ENCODE results near the gene PHYH.
A peak's percentile ranks its signal among the peaks of the same experiment; 100 is the strongest.
"Not testable (repeated sequence)": the region's sequence is repeated elsewhere in the genome, so short reads cannot be mapped to it uniquely, and the experiment has no call there.

The PHYH gene

DNA sequence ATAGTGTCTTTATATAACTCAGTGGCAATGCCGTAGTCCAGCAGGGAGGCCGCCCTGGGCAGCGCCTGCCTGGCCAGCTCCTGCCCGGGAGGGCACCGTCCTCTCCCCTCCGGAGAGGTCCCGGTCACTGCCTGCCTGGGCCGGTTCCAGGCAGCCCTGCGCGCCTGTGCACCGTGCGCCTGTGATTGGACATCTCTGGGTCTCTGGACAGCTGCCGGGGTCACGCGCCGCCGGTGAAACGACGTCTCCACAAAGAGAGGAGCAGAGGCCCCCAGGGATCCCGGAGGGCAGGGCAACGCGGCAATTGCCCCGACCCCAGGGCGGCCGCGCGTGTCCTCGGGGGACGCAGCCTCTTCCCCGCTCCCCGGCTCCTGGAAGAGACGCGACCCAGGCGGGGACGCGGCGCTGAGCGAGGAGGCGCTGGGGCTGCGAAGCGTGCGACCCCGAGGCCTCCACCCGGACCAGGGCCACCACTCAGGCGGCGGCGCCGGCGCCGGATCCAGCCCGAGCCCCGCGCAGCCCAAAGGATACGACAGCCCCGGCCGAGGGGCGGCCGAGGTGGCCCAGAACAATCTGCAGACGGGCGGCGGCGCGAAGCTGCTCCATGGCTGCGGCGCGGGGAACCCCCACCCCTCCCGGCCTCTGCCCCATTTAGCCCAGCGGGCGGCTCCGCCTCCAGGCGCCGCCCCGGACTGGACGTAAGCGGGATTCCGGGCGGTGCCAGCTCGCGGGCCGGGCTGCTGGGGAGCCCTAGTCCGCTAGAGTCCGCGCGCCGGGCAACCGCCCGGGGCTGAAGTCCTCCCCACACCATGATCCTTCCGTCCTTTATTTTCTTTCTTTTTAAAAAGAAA is at the start of gene PHYH:
Gene PHYH, minus strand, starts transcription at position 628 of the 851 bp plus-strand sequence. Its CDS starts 22 bp downstream, at position 606.
- peak; percentile 81 for DNase-seq

DNA sequence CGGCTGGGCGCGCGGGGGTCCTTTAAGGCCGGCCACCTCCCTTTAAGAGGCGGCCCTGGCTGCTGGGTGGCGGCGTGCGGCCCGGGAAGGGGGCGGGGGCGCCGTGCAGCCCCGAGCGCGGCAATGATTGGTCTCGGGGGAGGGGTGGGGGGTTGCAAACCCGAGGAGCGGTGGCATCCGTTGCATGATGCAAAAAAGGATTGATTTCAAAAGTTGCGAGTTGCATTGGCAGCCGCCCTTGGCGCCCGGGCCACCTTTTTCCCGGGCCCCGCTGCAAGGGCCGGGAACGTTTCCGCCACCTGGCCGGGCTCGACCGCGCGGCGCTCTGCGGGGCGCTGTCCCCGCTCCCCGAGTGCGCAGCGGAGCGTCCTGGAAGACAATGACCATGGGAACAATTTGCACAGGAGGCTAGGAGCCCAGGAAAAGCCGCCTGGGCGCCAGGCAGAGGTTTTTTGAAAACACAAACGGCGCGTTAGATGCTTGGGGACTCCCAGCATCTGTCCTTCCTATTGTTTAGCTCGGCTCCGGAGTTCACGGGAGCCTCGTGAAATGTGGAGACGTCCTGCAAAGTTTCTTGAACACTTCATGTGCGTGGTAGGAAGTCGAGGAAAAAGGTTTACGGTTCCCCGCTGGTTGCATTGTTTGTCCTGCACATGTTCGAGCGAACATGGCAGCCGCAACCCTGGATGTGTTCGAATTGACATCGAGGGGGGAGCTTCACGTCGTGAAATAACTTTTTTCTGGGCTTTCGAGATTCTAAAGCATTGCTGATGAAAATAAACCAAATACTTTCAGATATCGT is 48.6 kb upstream of the PHYH start, which contains the start of gene SEPHS1:
Gene SEPHS1, minus strand, starts transcription at position 78 of the 802 bp plus-strand sequence. CDS start 3,343 bp downstream, outside the sequence.
- DNase-seq, result peak; percentile 74

DNA sequence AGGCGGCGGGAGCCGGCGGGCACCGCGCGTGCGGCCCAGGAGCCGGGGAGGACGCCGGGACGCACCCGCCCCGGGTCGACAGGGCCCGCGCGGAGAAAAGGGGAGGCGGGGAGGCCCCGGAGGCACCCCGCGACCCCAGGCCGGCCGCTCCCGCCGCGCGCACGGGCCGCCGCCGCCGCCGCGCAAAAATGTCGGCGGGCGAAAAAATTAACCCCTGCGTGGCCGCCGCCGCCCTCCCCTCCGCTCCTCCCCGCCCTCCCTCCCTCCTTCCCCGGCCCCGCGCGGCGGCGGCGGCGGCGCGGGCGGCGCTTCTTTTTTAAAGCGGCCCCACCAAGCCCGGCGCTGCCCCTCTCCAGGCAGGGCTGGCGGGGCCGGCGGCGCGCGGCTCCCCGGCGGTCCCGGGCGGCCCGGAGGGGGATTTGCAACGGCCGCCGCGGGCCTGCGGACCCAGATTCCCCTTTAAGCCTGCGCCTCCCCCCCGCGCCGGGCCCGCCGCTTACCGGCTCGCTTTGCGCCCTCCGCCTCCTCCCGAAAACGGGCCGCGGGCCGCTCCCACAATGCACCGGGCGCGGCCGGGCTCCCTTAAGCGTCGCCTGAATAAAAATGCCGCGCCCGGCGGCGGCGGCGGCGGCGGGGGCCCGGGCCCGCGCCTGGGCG is 47.8 kb upstream of the PHYH start:
- peak; percentile 76 for DNase-seq

DNA sequence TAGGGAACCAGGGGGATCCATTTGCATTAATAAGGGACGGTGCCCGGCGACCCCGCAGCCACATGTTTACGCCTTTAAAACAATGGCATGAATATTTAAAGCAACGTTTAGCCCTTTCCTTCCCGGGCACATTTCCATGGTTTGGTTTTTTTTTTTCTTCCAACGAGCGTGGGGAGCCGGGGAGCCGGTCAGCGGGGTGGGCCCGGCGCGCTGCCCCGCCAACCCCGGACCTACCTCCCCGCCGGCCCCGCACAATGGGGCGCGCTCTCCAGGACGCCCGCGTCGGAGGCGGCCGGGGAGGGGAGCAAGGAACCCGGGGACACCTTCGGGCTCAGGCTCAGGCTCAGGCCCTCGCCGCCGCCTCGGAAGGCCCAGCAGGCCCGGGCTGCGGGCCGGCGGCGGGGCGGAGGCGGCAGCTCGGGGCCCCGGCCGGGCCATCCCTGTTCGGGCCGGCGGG is 47.2 kb upstream of the PHYH start:
- DNase-seq, result peak; percentile 32

DNA sequence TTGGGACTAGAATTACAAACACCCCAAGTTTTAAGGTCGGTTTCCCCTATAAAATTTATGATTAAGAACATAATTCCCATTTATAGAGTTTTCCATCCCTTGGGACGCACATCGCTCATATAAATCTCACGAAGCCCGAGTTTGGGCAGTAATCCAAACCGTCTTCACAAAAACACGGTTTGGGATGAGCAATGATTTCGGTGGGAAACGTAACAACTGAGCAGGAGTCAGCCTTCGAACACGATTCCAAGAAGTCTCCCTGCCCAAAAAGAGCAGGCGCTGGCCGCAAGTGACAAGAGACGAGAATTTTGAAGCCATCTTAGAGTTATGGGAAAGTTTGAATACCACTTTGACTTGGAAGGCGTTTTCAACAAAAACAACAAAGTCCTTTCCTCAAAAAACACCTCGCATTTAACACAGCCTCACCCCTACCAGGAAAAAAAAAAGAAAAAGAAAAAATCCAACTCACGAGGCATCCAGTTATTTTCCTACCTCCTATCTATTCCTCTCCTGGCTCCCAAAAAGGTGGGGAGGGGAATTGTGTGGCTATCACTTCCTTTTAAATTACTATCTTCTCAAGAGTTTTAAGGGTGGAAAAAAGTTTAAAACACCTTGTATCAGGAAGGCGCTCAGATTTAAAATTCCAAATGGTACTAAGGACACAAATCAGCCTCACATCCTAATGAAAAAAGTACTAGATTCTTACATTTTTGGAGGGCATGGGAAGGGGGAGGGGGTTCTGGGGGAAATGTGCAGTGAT is 46.6 kb upstream of the PHYH start:
- peak; percentile 18 for DNase-seq

DNA sequence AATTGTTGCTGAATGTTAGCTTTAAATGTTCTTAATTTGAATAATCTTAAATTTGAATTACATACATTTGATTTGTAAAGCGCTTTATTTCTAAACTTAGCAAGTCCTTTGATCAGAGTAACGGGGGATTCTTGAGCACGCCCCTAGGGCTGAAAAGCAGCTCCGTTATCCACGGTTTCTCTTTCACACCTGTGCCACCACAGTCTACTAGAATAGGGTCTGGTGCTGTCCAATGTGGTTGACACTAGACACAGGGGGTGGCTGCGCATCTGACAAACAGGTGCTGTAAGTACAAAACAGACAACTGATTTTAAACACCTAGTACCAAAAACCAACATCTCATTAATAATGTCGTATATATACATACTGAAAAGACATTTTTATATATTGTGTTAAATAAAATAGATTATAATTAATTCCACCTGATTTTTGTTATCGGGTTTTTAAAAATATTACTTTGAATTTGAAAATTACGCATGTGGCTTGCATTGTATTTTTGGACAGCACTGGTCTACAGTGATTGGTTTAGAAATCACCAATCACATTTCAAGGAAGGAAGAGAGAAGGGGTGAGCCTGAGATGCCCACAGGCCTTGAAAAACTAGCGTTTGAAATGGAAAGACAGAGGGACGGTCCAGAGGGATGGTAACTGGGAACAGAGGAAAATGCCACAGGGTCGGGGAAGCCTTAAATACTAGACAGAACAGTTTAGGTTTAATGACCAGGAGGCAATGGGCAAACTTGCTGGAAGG is 40.9 kb upstream of the PHYH start:
- no peak for DNase-seq

DNA sequence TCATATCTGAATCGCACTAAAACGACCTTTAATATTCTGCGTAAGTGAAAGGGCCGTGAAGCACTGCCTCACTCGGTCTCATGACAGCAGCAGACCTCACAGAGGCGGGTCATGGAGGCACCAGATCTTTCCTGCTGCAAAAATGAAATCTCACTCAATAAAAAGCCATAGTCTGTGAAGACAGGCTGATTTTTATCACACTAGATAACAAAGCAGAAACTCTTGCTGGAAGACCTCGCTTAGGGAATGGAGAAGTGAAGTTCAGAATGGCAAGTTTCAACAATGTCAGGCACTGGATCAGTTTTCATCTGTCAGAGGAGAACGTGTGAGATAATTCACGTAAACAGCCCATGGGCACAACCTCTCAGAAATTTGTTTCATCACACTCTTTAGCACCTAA is 40.2 kb upstream of the PHYH start:
- DNase-seq, result no peak

DNA sequence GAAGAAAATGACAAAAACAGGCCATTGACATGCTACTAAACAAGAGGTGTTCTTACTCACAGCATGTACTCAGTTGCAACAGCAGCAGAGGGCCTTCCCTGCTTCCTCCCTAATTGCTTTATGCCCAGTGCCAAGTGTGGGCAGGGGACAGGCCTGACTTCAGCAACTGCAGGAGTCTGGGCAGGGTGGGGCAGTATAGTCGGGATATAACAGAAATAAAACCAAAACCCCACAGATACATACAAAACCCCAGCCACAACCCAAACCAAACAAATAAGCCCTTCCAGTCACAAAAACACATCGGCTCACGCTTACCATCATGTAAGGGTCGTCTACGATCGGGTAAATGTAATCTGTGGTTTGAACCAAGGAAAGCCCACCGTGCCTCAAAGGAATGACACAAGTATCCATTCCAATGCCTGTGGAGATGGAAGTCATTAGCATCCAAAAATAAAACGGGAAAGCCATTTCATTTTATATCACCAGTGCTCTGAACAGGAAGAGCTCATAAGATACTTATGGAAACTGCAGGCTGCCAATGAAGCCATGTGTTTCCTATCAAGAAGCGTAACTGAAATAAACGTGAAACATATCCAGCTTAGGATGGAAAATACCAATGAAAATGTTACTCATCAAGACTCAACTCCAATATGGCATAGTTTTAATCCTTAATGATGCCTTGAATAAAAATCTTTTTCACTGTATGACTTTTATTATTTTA is 38.7 kb upstream of the PHYH start:
- DNase-seq, result no peak

DNA sequence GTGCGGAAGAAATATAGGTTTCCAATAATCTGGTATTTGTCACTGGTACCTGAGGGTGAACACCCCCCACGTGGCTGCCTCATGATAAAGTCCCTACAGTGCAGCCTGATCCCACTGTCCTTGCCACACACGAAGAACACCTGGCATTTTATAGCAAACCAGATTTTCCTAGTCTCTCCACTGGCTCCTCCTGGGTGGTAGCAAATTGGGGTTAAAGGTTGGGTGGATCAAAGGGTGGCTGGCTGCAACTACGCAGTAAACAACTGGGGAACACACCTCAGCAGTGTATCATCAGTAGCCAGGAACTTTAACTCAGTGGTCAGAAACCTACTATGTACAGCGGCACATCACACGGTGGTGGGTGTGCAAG is 37.9 kb upstream of the PHYH start:
- DNase-seq, result no peak

DNA sequence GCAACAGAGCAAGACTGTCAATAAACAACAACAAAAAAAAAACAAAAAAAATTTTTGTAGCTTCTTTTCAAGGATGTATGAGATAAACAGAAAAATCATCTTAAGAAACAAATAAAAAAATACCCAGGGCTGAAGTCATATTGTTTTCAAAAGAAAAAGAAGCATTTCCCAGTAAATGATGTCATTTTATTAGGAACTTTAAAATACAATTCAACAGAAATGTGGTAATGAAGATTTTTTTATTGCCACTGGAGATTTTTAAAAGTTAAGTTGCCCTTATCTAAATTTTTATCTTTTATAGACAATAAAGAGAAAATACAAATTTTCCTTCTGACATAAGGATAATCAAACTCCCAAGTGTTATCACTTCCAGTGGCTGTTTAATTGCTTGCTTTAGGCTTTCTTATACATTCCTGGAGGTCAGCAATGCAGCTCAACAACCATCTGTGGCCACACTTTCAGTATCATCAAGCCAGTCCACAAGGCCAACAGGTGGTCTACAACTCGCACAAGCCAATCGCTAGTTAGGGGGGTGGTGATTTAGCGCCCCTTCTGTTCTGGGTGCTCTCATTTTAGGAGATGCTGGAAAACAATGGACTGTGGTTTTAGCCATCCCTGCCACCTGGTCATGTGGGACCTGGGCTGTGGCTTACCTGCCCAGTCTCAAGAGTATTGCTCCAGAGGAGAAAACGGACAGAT is 37.4 kb upstream of the PHYH start:
- no peak for DNase-seq

DNA sequence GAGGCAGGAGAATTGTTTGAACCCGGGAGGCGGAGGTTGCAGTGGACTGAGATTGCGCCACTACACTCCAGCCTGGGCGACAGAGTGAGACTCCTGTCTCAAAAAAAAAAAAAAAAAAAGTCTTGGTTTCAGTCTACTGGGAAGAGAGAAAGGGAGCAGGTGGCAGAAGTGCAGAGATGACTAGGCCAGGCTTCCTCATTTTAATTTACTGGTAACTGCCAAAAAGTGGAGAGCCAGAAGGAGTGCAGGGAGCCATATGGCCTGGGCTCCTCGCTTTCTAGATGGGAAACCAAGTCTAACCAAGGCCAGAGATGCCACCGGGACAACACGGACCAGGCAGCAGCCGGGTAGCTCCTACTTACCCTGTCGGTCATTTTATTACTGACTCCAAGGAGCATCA is 36.0 kb upstream of the PHYH start:
- DNase-seq, result no peak

DNA sequence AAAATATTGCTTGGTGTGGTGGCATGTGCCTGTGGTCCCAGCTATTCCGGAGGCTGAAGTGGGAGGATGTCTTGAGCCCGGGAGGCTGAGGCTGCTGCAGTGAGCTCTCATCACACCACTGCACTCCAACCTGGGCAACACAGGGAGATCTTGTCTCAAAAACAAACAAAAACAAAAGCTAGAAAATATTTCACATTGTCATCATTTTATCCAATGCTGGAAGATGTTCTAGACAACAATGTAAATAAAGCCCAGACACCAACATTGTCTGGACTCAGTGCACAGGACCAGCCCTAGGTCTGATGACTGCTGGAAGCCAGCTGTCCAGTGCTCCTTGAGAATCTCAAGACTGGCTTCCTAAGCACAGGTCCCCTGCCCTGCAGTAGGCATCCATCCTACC is 34.7 kb upstream of the PHYH start:
- DNase-seq, result no peak

DNA sequence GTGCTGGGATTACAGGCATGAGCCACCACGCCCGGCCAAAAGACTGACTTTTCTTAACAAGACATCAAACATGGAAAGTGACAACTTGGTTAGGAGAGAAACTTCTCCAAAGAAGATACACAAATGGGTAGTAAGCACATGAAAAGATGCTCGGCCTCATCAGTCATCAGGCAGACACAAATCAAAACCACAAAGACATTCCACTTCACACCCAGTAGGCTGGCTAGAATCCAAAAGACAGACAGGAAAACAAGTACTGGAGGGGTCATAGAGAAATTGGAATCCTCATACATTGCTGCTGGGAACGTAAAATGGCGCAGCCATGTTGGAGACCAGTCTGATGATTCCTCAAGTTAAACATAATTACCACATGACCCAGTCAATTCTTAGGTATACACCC is 31.8 kb upstream of the PHYH start:
- no peak for DNase-seq

DNA sequence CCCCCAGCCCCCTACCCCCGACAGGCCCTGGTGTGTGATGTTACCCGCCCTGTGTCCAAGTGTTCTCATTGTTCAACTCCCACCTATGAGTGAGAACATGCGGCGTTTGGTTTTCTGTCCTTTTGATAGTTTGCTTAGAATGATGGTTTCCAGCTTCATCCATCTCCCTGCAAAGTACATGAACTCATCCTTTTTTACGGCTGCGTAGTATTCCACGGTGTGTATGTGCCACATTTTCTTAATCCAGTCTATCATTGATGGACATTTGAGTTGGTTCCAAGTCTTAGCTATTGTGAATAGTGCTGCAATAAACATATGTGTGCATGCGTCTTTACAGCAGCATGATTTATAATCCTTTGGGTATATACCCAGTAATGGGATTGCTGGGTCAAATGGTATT is 31.1 kb upstream of the PHYH start:
- DNase-seq, result not testable (repeated sequence)

DNA sequence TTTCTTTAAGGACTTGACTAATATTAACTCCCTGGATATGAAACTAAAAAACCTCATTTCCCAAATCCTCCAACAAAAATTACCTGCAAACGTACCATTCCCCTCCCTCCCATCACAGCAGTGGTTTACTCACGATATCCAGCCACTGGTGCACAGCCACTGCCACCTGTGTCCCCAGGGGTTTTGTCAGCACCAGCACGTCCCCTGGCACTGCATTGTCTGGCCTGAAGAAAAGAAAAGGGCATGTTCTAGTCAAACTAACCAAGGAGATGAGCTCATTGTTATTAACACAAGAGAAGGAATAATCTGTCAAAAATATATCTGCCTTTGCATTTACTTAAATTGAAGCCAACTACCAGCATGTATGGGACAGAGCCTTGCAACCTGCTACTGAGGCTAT is 29.7 kb upstream of the PHYH start:
- no peak for DNase-seq

DNA sequence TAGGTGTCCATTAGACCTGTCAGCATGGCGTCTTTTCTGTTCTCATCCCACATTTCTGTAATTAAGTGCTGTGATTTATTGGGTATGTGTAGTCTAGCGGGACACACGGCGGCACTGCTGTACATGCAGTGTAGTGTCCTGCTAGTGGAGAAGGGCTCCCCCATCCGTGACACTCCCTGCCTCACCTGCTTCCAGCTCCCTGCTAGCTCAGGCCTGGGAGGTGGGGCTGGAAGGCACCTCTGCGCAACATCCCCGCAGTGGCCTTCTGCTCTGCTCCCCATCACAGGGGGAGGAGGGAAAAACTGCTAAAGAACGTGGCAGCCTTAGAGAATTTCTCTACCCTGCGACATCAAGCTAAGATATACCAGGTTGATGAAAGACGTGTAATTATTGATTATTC is 28.7 kb upstream of the PHYH start:
- DNase-seq, result no peak

DNA sequence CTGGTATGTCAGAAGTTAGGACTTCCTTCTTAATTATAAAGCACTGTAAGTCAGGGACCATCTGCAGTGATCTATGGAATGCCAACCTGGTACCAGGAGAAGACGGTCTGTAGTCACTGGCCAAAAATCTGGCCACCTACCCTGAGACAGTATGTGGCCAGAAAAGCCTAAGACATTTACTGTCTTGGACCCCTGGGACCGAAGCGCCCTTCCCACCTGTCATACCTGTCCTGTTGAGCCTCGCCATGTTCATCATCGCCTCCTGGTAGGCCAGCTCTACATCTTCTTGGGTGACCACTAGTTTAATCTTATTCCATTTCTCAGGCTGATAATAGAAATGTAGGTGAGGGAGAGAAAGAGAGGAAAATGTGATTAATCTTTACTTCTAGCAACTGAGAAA is 28.3 kb upstream of the PHYH start:
- no peak for DNase-seq

DNA sequence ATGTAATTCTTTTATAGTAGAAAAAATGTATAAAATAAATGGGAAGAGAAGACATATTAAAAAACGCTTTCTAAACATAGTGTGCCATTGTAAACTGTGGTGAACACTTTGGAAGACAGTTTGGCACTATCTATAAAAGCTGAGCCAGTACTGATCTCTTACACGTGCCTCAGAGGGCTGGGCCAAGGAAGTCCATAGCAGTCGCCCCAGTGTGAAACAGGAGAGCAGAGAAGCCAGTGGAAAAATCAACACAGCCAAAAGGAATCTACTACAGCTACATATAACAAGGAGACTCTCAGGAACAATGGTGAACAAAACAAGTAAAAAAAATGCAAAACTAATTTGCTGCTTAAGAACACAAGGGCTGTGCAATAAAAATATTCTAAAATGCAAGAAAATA is 27.7 kb upstream of the PHYH start:
- no peak for DNase-seq

DNA sequence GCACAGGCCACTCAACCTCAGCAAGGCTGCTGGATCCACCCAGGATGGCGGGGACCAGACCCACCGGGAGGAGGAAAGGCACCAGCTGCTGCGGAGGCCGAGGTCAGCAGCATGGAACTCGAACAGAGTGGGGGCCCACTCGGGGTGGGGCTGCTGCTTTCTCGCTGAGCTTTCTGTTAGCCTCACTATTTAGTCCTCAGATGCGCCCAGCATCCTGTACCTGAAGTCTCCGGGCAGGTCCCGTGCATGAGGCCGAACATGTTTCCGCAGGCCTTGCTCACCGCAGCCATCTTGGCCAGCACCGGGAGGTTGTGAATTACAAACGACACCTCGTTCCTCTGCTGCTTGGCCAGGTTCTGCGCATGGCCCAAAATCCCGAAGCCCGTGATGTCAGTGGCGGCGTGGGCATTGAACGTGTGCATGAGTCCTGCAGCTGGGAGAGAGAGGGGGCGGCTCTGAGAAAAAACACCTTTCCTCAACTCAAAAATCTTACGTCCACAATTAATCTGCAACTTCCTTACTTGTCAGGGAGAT is 22.8 kb upstream of the PHYH start:
- DNase-seq, result no peak

DNA sequence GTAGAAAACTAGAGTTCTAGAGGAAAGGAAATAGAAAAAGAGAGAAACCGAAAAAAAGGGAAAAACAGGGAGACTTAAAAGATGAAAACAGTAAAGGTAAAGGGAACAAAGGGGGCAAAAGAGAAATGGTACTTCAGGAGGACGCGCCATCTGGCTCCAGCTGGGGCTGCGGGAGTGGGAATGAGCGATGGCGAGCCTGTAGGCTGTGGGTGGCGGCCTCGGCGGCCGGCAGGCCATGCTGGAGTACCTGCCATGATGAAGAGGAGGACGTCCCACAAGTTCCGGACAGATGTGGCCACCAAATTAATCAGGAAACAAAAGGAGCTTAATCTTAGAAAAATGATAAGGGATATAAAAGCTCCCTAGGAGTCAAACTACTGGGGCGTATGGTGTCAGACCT is 21.7 kb upstream of the PHYH start:
- no peak for DNase-seq

All from hematopoietic multipotent progenitor cell treated with erythropoietin and hydrocortisone succinate and interleukin-3 and kit ligand, for 8 days (in vitro differentiated cells).